GM18505 (cell line): Measurements from ENCODE around the gene NRM.
A peak's percentile ranks its signal among the peaks of the same experiment; 100 is the strongest.

Source experiments
- ATAC-seq: cut with Tn5 transposase; IDR thresholded peaks from one replicate; pipeline ENCODE4 v1.9.1; 2021; ENCODE audit not compliant: unreplicated experiment
- POLR2A ChIP-seq: IDR thresholded peaks from 4 replicates; pipeline ENCODE4 v1.6.1; 2011; ENCODE audit warnings: borderline replicate concordance; ENCODE audit not compliant: insufficient read depth, insufficient read length; ENCODE audit errors: extremely low read depth

NRM gene

DNA sequence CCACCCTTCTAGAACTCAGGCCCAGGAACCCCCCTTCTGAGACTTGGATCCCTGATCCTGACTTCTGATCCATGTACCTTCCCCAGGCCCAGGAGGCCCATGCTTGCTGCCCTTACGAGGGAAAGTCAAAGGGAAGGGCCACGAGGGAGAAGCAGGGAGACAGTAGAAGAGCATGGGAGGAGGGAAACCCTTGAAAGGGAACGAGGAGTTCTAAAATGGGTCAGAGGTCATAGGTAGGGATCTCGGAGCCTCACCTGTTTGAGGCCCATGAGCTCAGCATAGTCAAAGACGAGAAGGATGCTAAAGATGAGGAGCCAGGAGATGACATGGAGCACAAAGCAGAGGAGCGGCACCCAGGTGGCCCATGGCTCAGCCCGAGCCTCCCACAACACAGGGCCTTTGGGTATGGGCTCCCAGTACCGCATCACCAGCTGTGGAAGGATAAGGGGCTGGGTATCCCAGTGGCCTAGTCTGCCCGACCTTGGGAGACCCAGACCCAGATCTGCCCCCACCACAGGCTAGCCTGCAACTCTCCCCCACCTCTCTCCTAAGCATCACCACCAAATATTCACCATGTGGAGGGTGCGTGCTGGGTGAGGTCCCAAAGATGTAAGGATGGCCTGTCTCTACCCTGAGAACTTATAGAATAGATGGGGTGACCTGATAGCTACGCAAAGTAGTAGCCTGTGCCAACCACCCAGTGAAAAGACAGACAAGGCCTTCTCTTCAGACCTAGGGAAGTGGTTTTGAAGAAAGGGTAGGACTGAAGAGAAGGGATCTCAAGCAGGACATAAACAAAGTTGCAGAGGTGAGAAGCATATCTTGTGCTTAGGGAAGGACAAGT, 1.5 kb downstream of the NRM start:
- no peak for TF ChIP-seq POLR2A
- no peak for ATAC-seq

GRCh38 chr6:30688569-30688968, 2.2 kb downstream of the NRM start:
- TF ChIP-seq POLR2A: no peak
- ATAC-seq: no peak

- no peak for TF ChIP-seq POLR2A
- no peak for ATAC-seq
Measured at GRCh38 chr6:30687659-30688431, 2.9 kb downstream of the NRM start.

- ATAC-seq: peak; percentile 27
- TF ChIP-seq POLR2A: peak; percentile 65
Measured at GRCh38 chr6:30686908-30687658, 3.7 kb downstream of the NRM start.

GRCh38 chr6:30686009-30686907, 4.5 kb downstream of the NRM start, which contains the start of gene PPP1R18:
Gene PPP1R18 (minus strand): TSS chr6:30686645. CDS start chr6:30686018, 627 bp downstream.
- TF ChIP-seq POLR2A: peak; percentile 55
- no peak for ATAC-seq

- no peak for ATAC-seq
- TF ChIP-seq POLR2A: peak; percentile 46
Measured at GRCh38 chr6:30685157-30686008, 5.4 kb downstream of the NRM start.

- TF ChIP-seq POLR2A: peak; percentile 39
Measured at GRCh38 chr6:30684386-30685156, 6.2 kb downstream of the NRM start.

GRCh38 chr6:30683980-30684338, 6.8 kb downstream of the NRM start:
- no peak for ATAC-seq
- no peak for TF ChIP-seq POLR2A

More at GRCh38 chr6:30684386-30685156, 6.2 kb downstream of the NRM start:
- ATAC-seq: no peak

- TF ChIP-seq POLR2A: no peak
- ATAC-seq: no peak
Measured at GRCh38 chr6:30683183-30683979, 7.4 kb downstream of the NRM start.

GRCh38 chr6:30682143-30683117, 8.4 kb downstream of the NRM start:
- peak; percentile 84 for TF ChIP-seq POLR2A
- ATAC-seq: peak; percentile 32

DNA sequence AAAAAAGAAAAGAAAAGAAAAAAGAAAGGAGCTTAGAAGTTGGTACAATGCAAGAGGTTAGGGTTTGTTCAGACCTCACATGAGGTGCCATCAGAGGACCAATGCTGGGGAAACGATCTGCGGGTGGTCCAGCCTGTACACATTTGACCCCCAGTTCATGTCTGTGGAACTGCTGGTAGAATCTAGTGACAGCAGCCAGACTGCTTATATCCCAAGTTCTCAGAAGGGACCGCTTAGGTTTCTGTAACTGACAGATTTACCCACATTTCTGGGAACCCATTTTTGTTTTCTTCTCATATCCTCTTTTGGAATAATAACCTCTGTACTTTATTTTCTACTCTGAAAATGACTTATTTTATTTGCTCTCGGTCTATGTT, 9.0 kb downstream of the NRM start:
- ATAC-seq: no peak
- TF ChIP-seq POLR2A: no peak
